ENCODE results near the gene HELLS.
"Not testable (repeated sequence)": the region's sequence is repeated elsewhere in the genome, so short reads cannot be mapped to it uniquely, and the experiment has no call there.

Gene HELLS

GRCh38 chr10:94632954-94633353 lies 87.4 kb downstream of the HELLS start:
- DNase-seq (no peak), ATAC-seq (ENCODE audit: insufficient read depth, low read depth) (no peak)
- Histone ChIP-seq H3K79me2 (ENCODE audit: insufficient read depth, low read length) (no peaks in the 10 kb centered on the region), H3K36me3 (ENCODE audit: insufficient read depth, low read length) (no peaks in the 10 kb centered on the region), H3K4me3 (ENCODE audit: low read depth in 1 of 2, low read length in 2 of 2) (no peak overlapping the region), H3K9ac (ENCODE audit: low read depth, low read length) (no peak overlapping the region), H3K27me3 (ENCODE audit: insufficient read depth, low read length, poor library complexity) (no peaks in the 10 kb centered on the region), H2AFZ (ENCODE audit: low read depth, low read length) (no peak overlapping the region), H3K4me2 (ENCODE audit: insufficient read depth, low read length) (no peak overlapping the region), H4K20me1 (ENCODE audit: insufficient read depth, low read length) (no peaks in the 10 kb centered on the region), H3K4me1 (ENCODE audit: insufficient read depth, low read length) (no peaks in the 10 kb centered on the region), H3K27ac (ENCODE audit: low read length) (no peak overlapping the region), H3K9me3 (ENCODE audit: insufficient read depth, low read length, severe bottlenecking) (no peaks in the 10 kb centered on the region)
- TF ChIP-seq CTCF (IDR thresholded peaks at IDR 0.05; ENCODE audit: borderline replicate concordance, extremely low read depth, low read length, poor library complexity, severe bottlenecking) (no peak), EZH2 (IDR thresholded peaks at IDR 0.05; ENCODE audit: borderline replicate concordance, low read depth, low read length, severe bottlenecking) (no peak)

- not testable (repeated sequence) for ATAC-seq (ENCODE audit: insufficient read depth, low read depth); H3K27ac ChIP-seq (ENCODE audit: low read length); H3K9me3 ChIP-seq (ENCODE audit: insufficient read depth, low read length, severe bottlenecking)
Measured at GRCh38 chr10:94638097-94638496, 92.5 kb downstream of the HELLS start.

GRCh38 chr10:94639902-94640301 lies 94.3 kb downstream of the HELLS start:
- H3K4me3 ChIP-seq (ENCODE audit: low read depth in 1 of 2, low read length in 2 of 2), result no peak overlapping the region
- ATAC-seq (ENCODE audit: insufficient read depth, low read depth) (no peak), DNase-seq (no peak)
- no peak overlapping the region for H2AFZ ChIP-seq (ENCODE audit: low read depth, low read length)
- no peak for TF ChIP-seq CTCF (IDR thresholded peaks at IDR 0.05; ENCODE audit: borderline replicate concordance, extremely low read depth, low read length, poor library complexity, severe bottlenecking)
- TF ChIP-seq EZH2 (IDR thresholded peaks at IDR 0.05; ENCODE audit: borderline replicate concordance, low read depth, low read length, severe bottlenecking), result no peak
- no peaks in the 10 kb centered on the region for H3K79me2 ChIP-seq (ENCODE audit: insufficient read depth, low read length)
- H4K20me1 ChIP-seq (ENCODE audit: insufficient read depth, low read length), result no peaks in the 10 kb centered on the region
- no peaks in the 10 kb centered on the region for H3K27me3 ChIP-seq (ENCODE audit: insufficient read depth, low read length, poor library complexity)
- peaks cover 10% of the 10 kb centered on the region for H3K9me3 ChIP-seq (ENCODE audit: insufficient read depth, low read length, severe bottlenecking)
- H3K9ac ChIP-seq (ENCODE audit: low read depth, low read length), result no peak overlapping the region
- H3K4me1 ChIP-seq (ENCODE audit: insufficient read depth, low read length), result no peaks in the 10 kb centered on the region
- H3K27ac ChIP-seq (ENCODE audit: low read length), result no peak overlapping the region
- H3K4me2 ChIP-seq (ENCODE audit: insufficient read depth, low read length), result no peak overlapping the region
- no peaks in the 10 kb centered on the region for H3K36me3 ChIP-seq (ENCODE audit: insufficient read depth, low read length)

More at GRCh38 chr10:94638097-94638496, 92.5 kb downstream of the HELLS start:
- H4K20me1 ChIP-seq (ENCODE audit: insufficient read depth, low read length); H3K4me3 ChIP-seq (ENCODE audit: low read depth in 1 of 2, low read length in 2 of 2); H3K36me3 ChIP-seq (ENCODE audit: insufficient read depth, low read length); H3K9ac ChIP-seq (ENCODE audit: low read depth, low read length); H3K27me3 ChIP-seq (ENCODE audit: insufficient read depth, low read length, poor library complexity); H3K4me1 ChIP-seq (ENCODE audit: insufficient read depth, low read length); DNase-seq; H2AFZ ChIP-seq (ENCODE audit: low read depth, low read length); H3K79me2 ChIP-seq (ENCODE audit: insufficient read depth, low read length); H3K4me2 ChIP-seq (ENCODE audit: insufficient read depth, low read length): not testable (repeated sequence)

GRCh38 chr10:94640562-94640961 lies 95.0 kb downstream of the HELLS start:
- no peak overlapping the region for H2AFZ ChIP-seq (ENCODE audit: low read depth, low read length)
- H3K9ac ChIP-seq (ENCODE audit: low read depth, low read length), result no peak overlapping the region
- TF ChIP-seq CTCF (IDR thresholded peaks at IDR 0.05; ENCODE audit: borderline replicate concordance, extremely low read depth, low read length, poor library complexity, severe bottlenecking) (no peak), EZH2 (IDR thresholded peaks at IDR 0.05; ENCODE audit: borderline replicate concordance, low read depth, low read length, severe bottlenecking) (no peak)
- H3K4me3 ChIP-seq (ENCODE audit: low read depth in 1 of 2, low read length in 2 of 2), result no peak overlapping the region
- H3K4me2 ChIP-seq (ENCODE audit: insufficient read depth, low read length), result no peak overlapping the region
- H3K9me3 ChIP-seq (ENCODE audit: insufficient read depth, low read length, severe bottlenecking), result peaks cover 10% of the 10 kb centered on the region
- no peak overlapping the region for H3K27ac ChIP-seq (ENCODE audit: low read length)
- no peaks in the 10 kb centered on the region for H4K20me1 ChIP-seq (ENCODE audit: insufficient read depth, low read length)
- no peaks in the 10 kb centered on the region for H3K4me1 ChIP-seq (ENCODE audit: insufficient read depth, low read length)
- no peaks in the 10 kb centered on the region for H3K79me2 ChIP-seq (ENCODE audit: insufficient read depth, low read length)
- ATAC-seq (ENCODE audit: insufficient read depth, low read depth), result no peak
- DNase-seq, result no peak
- H3K27me3 ChIP-seq (ENCODE audit: insufficient read depth, low read length, poor library complexity), result peaks cover 1% of the 10 kb centered on the region
- H3K36me3 ChIP-seq (ENCODE audit: insufficient read depth, low read length), result no peaks in the 10 kb centered on the region
